GM18951 (cell line): Measurements from ENCODE around the gene FBXO3.
"Not testable (repeated sequence)": the region's sequence is repeated elsewhere in the genome, so short reads cannot be mapped to it uniquely, and the experiment has no call there.

Source experiments
- POLR2A ChIP-seq: IDR thresholded peaks from 4 replicates; pipeline ENCODE4 v1.6.1; 2011; ENCODE audit warnings: mild to moderate bottlenecking; ENCODE audit not compliant: insufficient read length, insufficient read depth; ENCODE audit errors: extremely low read depth
- in situ Hi-C: fragments of 300-500 bp; cut with MboI; formaldehyde crosslinking; loops from one replicate; pipeline ENCODE4 v1.12.0; 2022; ENCODE audit warnings: low sequenced_read_pairs, mixed read lengths, inconsistent platforms; ENCODE audit not compliant: unreplicated experiment

FBXO3 gene, protein sequence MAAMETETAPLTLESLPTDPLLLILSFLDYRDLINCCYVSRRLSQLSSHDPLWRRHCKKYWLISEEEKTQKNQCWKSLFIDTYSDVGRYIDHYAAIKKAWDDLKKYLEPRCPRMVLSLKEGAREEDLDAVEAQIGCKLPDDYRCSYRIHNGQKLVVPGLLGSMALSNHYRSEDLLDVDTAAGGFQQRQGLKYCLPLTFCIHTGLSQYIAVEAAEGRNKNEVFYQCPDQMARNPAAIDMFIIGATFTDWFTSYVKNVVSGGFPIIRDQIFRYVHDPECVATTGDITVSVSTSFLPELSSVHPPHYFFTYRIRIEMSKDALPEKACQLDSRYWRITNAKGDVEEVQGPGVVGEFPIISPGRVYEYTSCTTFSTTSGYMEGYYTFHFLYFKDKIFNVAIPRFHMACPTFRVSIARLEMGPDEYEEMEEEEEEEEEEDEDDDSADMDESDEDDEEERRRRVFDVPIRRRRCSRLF

DNA sequence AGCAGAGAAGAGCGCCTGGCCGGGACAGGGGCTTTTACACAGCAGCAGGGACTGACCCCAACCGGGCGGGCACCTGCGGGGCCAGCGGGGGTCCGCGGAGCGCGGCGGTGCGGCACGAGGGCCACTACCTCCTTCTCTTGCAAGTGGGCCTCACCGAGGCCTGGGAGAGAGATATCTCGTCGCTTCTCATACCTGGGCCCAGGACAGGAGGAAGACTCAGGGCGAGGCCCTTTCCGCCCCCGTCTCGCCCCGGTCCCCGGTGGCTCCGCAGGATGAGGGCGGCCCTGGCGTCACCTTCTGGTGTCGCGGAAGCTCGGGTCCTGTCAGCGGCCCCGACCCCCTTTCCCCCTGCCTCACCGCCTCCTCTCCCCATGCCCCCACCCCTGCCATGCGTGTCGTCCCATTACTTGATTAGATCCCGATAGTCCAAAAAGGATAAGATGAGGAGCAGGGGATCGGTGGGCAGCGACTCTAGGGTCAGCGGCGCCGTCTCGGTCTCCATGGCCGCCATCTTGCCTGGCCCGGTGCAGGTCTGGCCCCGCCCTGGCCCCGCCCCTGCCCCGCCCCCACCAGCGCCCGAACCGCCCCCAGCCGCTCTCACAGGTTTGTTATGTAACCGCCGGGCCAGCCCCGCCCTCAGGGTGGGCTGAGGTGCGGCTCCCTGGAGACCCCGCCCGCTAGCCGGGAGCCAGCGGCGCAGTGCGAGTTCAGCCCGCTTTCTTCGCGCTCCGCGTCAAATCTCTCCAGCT, at the start of gene FBXO3:
FBXO3 (minus strand) TSS at position 534 of the 749 bp plus-strand sequence; CDS start at position 511, 23 bp downstream.
- in situ Hi-C loops = no loop called here
- TF ChIP-seq POLR2A = peak; percentile 84

DNA sequence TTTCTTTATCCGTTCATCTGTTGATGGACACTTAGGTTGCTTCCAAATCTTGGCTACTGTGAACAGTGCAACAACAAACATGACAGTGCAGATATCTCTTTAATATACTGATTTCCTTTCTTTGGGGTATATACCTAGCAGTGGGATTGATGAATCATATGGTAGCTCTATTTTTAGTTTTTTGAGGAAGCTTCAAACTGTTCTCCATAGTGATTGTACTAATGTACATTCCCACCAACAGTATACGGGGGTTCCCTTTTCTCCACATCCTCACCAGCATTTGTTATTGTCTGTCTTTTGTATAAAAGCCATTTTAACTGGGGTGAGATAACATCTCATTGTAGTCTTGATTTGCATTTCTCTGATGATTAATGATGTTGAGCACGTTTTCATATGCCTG, 48.7 kb upstream of the FBXO3 start:
- in situ Hi-C loops = not testable (repeated sequence)

DNA sequence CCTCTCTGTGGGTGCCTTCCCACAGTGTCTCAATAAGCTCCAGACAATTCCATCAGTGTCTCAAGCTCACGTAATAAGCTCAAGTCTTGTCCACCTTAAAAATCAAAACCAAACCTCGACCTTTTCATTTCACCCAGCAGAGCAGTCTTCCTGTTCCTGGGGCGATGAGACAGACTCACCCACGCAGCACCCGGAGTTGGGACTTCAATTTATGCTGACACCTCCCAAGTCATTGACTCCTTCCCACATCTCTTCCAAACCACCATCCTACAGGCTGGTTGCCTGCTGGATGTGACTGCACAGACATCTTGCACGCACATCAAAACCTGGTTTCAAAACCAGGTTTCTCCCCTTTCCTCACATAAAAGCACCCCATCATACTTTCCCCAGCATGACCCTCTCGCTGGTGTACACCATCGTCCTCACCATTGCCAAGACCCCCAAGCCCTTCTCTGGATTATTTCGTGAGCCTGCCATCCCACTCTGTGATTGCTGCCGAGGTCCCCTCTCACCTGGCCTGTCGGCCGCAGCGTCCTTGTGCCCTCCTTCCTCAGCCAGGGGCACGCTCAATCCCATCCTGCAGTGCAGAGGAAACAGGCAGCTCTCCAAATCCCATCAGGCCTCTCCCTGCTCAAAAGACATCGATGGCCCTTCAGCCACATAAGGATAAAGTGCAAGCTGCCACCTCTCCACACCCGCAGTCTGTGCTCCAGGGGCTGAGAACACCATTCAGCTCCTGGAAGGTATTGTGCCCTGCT, 45.1 kb upstream of the FBXO3 start:
- in situ Hi-C loops = no loop called here
- TF ChIP-seq POLR2A = no peak

DNA sequence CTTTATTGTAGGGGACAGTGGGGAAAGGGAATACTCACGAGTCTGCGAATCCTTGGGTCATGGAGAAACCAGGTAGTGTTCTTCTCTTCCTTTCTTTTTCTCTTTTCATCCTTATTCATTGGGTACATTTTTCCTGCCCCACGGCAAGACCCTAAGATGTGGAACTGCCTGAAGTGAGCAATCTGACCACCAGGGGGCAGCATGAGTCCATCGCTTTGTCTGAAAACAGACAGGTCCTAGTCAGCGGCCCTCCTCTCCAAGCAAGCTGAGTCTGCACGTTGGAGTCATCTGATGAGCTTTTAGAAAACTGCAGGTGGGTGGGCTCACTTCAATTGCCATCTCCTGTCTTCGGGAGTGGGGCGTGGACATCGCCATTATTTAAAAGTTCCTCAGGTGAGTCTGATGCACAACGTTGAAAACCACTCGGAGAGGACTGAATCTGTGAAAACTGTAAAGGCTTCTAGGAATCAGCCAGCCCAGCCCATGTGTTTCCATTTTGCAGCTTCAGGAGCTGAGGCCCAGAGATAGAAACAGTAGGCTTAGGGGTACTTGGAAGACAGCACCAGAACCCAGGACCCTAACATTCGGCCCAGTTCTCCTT, 34.0 kb upstream of the FBXO3 start:
- TF ChIP-seq POLR2A = no peak
- in situ Hi-C loops = no loop called here

DNA sequence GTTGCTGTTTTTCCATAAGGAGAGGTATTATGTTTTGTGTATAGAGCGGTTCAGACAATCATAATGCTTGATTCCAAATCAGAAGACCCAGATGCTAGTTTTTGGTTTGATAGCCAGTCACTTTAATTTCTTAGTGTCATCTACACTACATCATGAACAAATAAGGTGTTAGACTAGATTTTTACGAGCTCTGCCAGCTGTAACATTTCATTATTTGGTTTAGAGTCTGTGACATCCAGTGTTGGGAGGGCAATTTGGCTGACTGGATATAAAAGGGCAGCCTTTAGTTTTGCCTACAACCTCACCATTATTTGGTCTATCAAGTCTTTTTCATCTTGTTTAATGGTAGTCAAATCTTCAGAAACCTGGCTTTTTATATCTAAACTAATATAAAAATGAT, 30.2 kb upstream of the FBXO3 start:
- in situ Hi-C loops = no loop called here
- TF ChIP-seq POLR2A = no peak

DNA sequence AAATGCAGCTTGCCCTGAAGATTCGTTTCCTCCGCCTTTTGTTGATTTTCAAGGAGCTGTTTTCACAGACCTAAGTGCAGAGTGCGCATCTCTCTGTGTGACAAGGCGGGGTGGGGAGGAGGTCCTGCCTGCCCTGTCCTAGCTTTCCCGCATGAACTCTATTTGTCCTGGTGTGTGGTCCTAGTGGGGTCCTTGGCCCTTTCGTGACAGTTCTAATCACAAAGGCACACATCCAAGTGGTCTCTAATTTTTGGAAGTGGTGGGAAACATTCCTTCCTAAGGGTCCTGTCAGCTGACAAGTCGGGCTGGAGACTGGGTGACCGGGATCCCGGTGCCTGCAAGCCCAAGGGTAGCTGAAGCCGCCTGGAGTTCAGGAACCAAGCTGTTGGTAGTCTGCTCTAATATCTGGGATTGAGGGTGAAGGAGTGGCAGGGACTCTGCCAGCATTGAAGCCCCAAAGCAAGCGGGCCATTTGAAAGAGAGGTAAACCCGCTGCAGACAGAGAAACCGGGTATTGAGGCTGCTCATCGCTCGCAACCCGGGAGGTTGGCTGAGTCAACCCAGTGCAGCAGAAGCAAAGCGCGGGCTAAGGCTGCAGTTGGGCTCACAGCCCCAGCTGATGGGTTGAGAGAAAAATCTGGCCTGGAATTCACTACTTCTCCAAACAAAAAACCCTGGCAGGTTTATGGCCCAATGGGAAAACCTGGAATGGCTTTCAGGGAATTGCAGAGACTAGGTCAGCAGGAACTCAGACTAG, 28.1 kb upstream of the FBXO3 start:
- in situ Hi-C loops = no loop called here
- no peak for TF ChIP-seq POLR2A

DNA sequence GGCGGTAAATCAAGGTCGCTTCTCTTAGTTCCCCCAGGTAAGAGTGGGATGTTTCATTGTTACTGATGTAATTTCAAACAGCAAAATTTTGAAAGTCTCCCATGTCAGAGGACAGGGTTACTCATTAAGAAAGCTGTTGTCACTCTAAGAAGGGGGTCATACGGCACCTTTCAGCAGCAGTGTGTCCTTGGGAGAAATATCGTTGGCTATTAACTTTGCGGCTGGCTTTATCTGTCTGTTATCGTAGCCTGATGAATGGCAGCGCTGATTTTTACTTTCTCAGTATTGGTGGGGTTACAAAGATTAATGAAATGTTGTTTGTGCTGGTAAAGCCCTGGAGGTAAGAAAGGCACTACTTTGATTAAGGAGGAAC, 27.5 kb upstream of the FBXO3 start:
- no peak for TF ChIP-seq POLR2A
- in situ Hi-C loops = no loop called here

DNA sequence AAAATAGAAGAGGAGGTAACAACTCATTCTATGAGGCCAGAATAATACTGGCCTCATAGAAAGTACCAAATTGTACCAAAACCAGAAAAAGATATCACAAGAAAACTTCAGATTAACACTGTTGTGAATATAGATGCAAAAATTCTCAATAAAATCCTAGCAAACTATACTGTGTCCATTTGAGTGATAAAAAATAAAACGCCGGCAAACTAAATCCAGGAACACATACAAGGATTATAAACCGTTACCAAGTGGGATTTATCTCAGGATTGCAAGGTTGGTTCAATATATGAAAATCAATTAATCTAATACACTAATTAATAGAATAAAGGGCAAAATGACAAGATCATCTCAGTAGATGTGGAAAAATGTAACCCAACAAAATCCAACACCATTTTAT, 23.6 kb upstream of the FBXO3 start:
- in situ Hi-C loops = no loop called here

DNA sequence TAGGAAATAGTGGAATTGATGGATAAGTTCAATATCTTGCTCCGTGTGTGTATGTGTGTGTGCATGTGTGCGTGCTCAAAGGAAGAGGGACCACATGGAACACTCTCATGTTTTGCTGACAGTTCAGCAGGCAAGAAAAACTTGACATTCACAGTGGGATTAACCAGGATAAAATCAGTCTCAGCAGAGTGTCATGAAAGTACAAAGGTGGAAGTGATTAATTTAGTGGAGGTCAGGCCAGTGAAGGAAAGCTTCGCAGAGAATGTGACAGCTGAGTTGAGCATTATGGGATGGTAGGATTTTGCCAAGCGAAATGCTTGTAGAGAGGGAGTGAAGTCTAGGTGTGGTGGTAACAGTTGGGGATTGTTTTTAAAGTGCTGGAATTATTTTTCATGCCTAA, 15.7 kb upstream of the FBXO3 start:
- in situ Hi-C loops = no loop called here
- no peak for TF ChIP-seq POLR2A

More for the DNA sequence above, 23.6 kb upstream of the FBXO3 start:
- no peak for TF ChIP-seq POLR2A

DNA sequence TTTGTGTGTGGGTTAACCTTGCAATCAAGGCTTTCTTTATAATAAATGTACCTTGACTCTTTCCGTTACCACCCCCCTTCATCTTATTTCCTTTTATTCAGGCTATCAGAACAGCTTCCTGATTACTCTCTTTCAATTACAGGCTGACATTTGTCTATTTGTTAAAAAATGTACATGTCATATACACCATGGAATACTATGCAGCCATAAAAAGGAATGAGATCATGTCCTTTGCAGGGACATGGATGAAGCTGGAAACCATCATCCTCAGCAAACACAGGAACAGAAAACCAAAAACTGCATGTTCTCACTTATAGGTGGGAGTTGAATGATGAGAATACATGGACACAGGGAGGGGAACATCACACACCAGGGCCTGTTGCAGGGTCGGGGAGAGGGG, 13.8 kb upstream of the FBXO3 start:
- in situ Hi-C loops = not testable (repeated sequence)

DNA sequence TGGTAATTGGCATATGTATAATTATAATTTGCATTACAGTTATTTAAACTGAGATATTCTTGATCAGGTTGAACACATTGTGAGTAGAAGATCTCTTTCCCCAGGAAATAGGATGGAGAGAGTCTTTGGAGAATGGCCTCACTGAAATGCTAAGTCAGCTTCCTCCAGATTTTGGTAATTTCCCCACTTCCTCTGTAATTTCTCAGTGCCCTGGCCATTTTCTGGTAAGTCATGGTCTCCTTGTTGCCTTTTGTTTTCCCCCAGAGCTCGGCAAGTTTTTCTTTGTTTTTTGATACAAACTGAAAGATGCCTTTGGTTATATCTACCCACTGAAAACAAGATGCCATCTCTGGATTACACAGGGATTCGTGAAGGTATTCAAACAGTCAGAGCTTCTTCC, 12.8 kb upstream of the FBXO3 start:
- no peak for TF ChIP-seq POLR2A
- in situ Hi-C loops = no loop called here

DNA sequence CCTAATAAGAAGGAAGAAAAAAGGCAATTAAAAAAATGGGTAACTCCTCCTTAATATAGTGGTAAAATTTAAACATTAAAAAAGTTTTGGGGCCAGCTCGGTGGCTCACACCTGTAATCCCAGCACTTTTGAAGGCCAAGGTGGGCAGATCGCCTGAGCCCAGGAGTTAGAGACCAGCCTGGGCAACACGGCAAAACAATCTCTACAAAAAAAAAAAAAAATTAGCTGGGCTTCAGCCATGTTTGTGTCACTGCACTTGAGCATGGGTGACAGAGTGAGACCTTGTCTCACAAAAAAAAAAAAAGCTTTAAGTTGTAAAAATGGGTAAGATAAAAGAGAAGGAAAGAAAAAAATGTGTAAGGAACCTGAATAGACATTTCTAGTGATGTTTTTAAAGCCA, 11.3 kb upstream of the FBXO3 start:
- in situ Hi-C loops = no loop called here
- TF ChIP-seq POLR2A = no peak

DNA sequence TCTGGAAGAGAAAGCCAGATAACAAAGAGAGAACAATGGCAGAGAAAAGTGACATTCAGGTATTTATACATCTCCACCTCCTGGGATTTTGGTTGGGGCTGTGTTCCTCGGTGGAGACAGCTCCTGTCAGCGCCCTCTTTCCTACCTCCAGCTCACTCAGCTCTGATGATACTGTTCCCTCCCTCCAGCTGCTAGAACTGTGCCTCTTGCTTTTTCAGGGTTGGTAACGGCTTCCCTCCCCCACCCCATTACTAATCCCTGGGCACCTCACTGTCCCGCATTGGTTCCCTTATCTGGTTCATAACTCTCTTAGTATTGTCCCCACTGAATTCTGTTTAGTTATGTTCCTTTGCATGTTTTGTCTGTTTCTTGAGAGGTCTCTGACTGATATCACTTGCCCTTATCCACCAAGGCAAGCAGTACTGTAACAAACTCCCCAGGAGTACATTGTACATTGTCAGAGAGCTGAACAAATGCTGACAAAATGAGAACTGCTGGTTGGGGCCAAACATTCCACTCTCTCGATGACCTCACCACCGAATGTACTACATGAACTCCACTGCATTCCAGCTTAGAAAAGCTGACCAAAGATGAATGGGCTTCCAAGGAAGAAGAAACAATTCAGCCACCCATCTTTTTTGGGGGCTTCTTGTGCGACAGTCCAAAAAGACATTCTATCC, 5.7 kb upstream of the FBXO3 start:
- no peak for TF ChIP-seq POLR2A
- in situ Hi-C loops = no loop called here
